ENCODE measurements around the gene NIFK.
"Not testable (repeated sequence)": the region's sequence is repeated elsewhere in the genome, so short reads cannot be mapped to it uniquely, and the experiment has no call there.

NIFK gene

GRCh38 chr2:121736462-121737336, at the start of gene NIFK:
Gene NIFK (minus strand): TSS chr2:121736875. CDS start chr2:121736850, 25 bp downstream.
- peak; percentile 100 for DNase-seq

- no peak for DNase-seq
Observed at GRCh38 chr2:121783180-121783579, 46.5 kb upstream of the NIFK start.

GRCh38 chr2:121778741-121779487, 42.2 kb upstream of the NIFK start:
- DNase-seq: no peak

GRCh38 chr2:121777699-121778058, 41.0 kb upstream of the NIFK start:
- DNase-seq: no peak

- DNase-seq: no peak
Observed at GRCh38 chr2:121776885-121777698, 40.4 kb upstream of the NIFK start.

GRCh38 chr2:121776361-121776760, 39.7 kb upstream of the NIFK start:
- DNase-seq: no peak

GRCh38 chr2:121774235-121774634, 37.6 kb upstream of the NIFK start:
- DNase-seq: no peak

GRCh38 chr2:121771976-121772742, 35.5 kb upstream of the NIFK start:
- no peak for DNase-seq

GRCh38 chr2:121768143-121768755, 31.6 kb upstream of the NIFK start:
- no peak for DNase-seq

GRCh38 chr2:121766624-121767023, 29.9 kb upstream of the NIFK start:
- DNase-seq: no peak

- no peak for DNase-seq
Observed at GRCh38 chr2:121764681-121765228, 28.1 kb upstream of the NIFK start.

GRCh38 chr2:121755237-121756111, 18.8 kb upstream of the NIFK start, which contains the start of gene TSN:
Gene TSN (plus strand): TSS chr2:121755651. CDS start chr2:121755780, 129 bp downstream.
- DNase-seq: peak; percentile 99

GRCh38 chr2:121754851-121755236, 18.2 kb upstream of the NIFK start:
- no peak for DNase-seq

GRCh38 chr2:121748202-121748601, 11.5 kb upstream of the NIFK start:
- peak; percentile 14 for DNase-seq

GRCh38 chr2:121746071-121746578, 9.4 kb upstream of the NIFK start:
- no peak for DNase-seq

- no peak for DNase-seq
Observed at GRCh38 chr2:121741450-121741849, 4.8 kb upstream of the NIFK start.

- DNase-seq: no peak
Observed at GRCh38 chr2:121740973-121741372, 4.3 kb upstream of the NIFK start.

GRCh38 chr2:121736140-121736461, 574 bp downstream of the NIFK start:
- DNase-seq: no peak

- DNase-seq: no peak
Observed at GRCh38 chr2:121735518-121736074, 1.1 kb downstream of the NIFK start.

- DNase-seq: not testable (repeated sequence)
Observed at GRCh38 chr2:121734544-121734943, 2.1 kb downstream of the NIFK start.
